ENCODE data around the gene GPC5. TPM values are rescaled to one million over a fixed set of nuclear protein-coding genes. Genes with fewer than 3 reads are reported as not detected.

The GPC5 gene
- total RNA-seq, 1 experiment from 2014 or later = 0.15 TPM

GRCh38 chr13:92836171-92836570 lies 1437.8 kb downstream of the GPC5 start:
- Histone ChIP-seq H2AFZ (ENCODE audit: low read length) (no peak overlapping the region), H4K8ac (replicated peaks; ENCODE audit: insufficient read length, low read depth, low read length) (no peak overlapping the region), H2BK120ac (ENCODE audit: low read depth, low read length, poor library complexity, severe bottlenecking) (no peak overlapping the region), H3K23me2 (ENCODE audit: insufficient read length, low read depth, low read length, poor library complexity, severe bottlenecking) (no peaks in the 10 kb centered on the region), H2BK5ac (ENCODE audit: insufficient read length, low read length) (no peak overlapping the region), H3K27ac (ENCODE audit: insufficient read length, low read depth, low read length) (no peak overlapping the region), H2AK5ac (ENCODE audit: insufficient read length, low read length) (no peak overlapping the region), H3K56ac (ENCODE audit: insufficient read length, low read depth, low read length) (no peak overlapping the region), H3K79me2 (ENCODE audit: insufficient read depth, low read length) (no peaks in the 10 kb centered on the region), H3K27me3 (ENCODE audit: insufficient read depth, low read length) (no peaks in the 10 kb centered on the region), H4K5ac (ENCODE audit: insufficient read length, low read depth, low read length) (no peak overlapping the region), H3K9ac (ENCODE audit: extremely low read depth, insufficient read length, low read length) (no peak overlapping the region), H2BK15ac (ENCODE audit: low read depth, low read length) (no peak overlapping the region), H4K91ac (ENCODE audit: insufficient read length, low read depth, low read length) (no peak overlapping the region), H3K79me1 (ENCODE audit: insufficient read depth, low read depth, low read length, poor library complexity, severe bottlenecking) (no peaks in the 10 kb centered on the region), H3K14ac (ENCODE audit: insufficient read depth, low read length) (no peak overlapping the region), H3K9me3 (ENCODE audit: control insufficient read depth, low read depth, low read length) (no peaks in the 10 kb centered on the region), H2BK12ac (ENCODE audit: insufficient read length, low read depth, low read length) (no peak overlapping the region), H2BK20ac (ENCODE audit: low read depth, low read length, poor library complexity, severe bottlenecking) (no peak overlapping the region), H3K4ac (ENCODE audit: low read depth, low read length) (no peak overlapping the region), H3K4me2 (ENCODE audit: insufficient read depth, insufficient read length, low read length) (no peak overlapping the region), H3K4me1 (ENCODE audit: insufficient read depth, low read length) (no peaks in the 10 kb centered on the region), H3K23ac (ENCODE audit: insufficient read length, low read depth, low read length) (no peak overlapping the region), H3K18ac (ENCODE audit: insufficient read length, low read depth, low read length) (no peak overlapping the region), H3T11ph (ENCODE audit: low read length) (no peak overlapping the region), H4K20me1 (ENCODE audit: control insufficient read depth, insufficient read depth, insufficient read length) (no peaks in the 10 kb centered on the region)
- no peak for DNase-seq
- Mint-ChIP-seq H3K36me3 (ENCODE audit: insufficient read depth in 1 of 3, low read depth in 3 of 3) (no peaks in the 10 kb centered on the region), H3K4me3 (no peak overlapping the region), H3K4me1 (no peaks in the 10 kb centered on the region), H3K27ac (no peak overlapping the region), H3K27me3 (ENCODE audit: low read depth) (no peaks in the 10 kb centered on the region), H3K9me3 (no peaks in the 10 kb centered on the region; a peak in 1 of 5 replicates)
- TF ChIP-seq CTCF (conservative IDR thresholded peaks at IDR 0.05) = no peak

Data from H9 (cell line).